ENCODE data around the gene KHNYN.
"Not testable (repeated sequence)": the region's sequence is repeated elsewhere in the genome, so short reads cannot be mapped to it uniquely, and the experiment has no call there.

KHNYN gene

DNA sequence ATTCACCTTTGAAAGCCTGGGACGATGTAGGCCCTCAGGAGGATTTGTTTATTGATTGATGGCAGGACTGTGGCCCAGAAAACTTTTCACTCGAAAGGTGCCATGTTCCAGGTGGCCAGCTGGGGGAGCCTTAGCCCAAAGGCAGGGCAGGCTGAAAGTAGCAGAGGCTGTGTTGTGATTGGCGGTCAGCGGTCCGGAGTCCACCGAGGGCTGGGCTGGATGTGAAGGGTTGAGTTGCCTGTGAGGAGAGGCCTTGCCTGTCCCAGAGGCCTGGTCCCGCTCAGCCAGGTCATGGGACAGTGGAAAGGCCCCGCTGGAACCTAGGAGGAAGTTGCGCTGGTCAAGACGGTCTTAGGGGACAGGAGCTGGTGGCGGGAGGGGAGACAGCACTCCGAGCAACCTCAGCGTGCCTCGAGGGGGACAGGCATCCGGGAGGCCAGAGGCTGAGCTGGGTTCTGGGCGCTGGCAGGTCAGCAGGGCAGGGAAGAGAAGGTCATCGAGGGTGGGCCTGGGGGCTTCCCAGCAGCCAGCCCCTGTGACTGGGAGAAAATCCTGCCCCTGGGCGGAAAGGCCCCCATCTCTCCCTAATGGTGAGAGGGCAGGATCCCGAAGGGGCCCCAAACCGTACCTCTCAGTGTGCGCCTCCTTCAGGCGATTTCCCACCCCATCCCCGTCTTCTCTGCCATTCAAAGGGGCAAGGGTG is 52.0 kb downstream of the KHNYN start:
- DNase-seq (ENCODE audit: low read depth, low spot score), result peak; percentile 84
- WGBS (ENCODE audit: insufficient coverage, insufficient read length), result no CpG with 5 or more reads among the region's 23 CpGs
- H3K27ac ChIP-seq (ENCODE audit: low read length), result no peak overlapping the region
- H3K4me1 ChIP-seq (ENCODE audit: control insufficient read depth, insufficient read depth, low read length), result no peaks in the 10 kb centered on the region
- H3K27me3 ChIP-seq (ENCODE audit: control insufficient read depth, insufficient read depth, low read length), result no peaks in the 10 kb centered on the region
- no peak overlapping the region for H3K4me3 ChIP-seq (ENCODE audit: low read length)
- H3K36me3 ChIP-seq (ENCODE audit: control insufficient read depth, insufficient read depth, low read length), result no peaks in the 10 kb centered on the region
- H3K9me3 ChIP-seq (ENCODE audit: control insufficient read depth, insufficient read depth, low read length), result no peaks in the 10 kb centered on the region

- not testable (repeated sequence) for DNase-seq (ENCODE audit: low read depth, low spot score); H3K4me3 ChIP-seq (ENCODE audit: low read length); H3K27me3 ChIP-seq (ENCODE audit: control insufficient read depth, insufficient read depth, low read length); H3K9me3 ChIP-seq (ENCODE audit: control insufficient read depth, insufficient read depth, low read length); H3K27ac ChIP-seq (ENCODE audit: low read length); H3K4me1 ChIP-seq (ENCODE audit: control insufficient read depth, insufficient read depth, low read length); H3K36me3 ChIP-seq (ENCODE audit: control insufficient read depth, insufficient read depth, low read length)
- no CpG with 5 or more reads among the region's 2 CpGs for WGBS (ENCODE audit: insufficient coverage, insufficient read length)
These were observed 53.0 kb downstream of the KHNYN start for GRCh38 chr14:24482699-24483303.

- H3K9me3 ChIP-seq (ENCODE audit: control insufficient read depth, insufficient read depth, low read length), result no peaks in the 10 kb centered on the region
- no peaks in the 10 kb centered on the region for H3K4me1 ChIP-seq (ENCODE audit: control insufficient read depth, insufficient read depth, low read length)
- no peak for DNase-seq (ENCODE audit: low read depth, low spot score)
- H3K27ac ChIP-seq (ENCODE audit: low read length), result no peak overlapping the region
- no CpG with 5 or more reads among the region's 4 CpGs for WGBS (ENCODE audit: insufficient coverage, insufficient read length)
- H3K36me3 ChIP-seq (ENCODE audit: control insufficient read depth, insufficient read depth, low read length), result no peaks in the 10 kb centered on the region
- H3K27me3 ChIP-seq (ENCODE audit: control insufficient read depth, insufficient read depth, low read length), result no peaks in the 10 kb centered on the region
- H3K4me3 ChIP-seq (ENCODE audit: low read length), result no peak overlapping the region
These were observed 54.0 kb downstream of the KHNYN start for GRCh38 chr14:24483604-24484252.

All from iPS DF 6.9 (cell line).